HG03439 (cell line): ENCODE measurements around the gene STK4.
"Not testable (repeated sequence)": the region's sequence is repeated elsewhere in the genome, so short reads cannot be mapped to it uniquely, and the experiment has no call there.

ENCODE experiments used
- ATAC-seq: cut with Tn5 transposase; IDR thresholded peaks from one replicate; pipeline ENCODE4 v1.9.1; 2021; ENCODE audit warnings: mild to moderate bottlenecking, moderate library complexity; ENCODE audit not compliant: unreplicated experiment

STK4 gene

GRCh38 chr20:45021631-45022030 is 55.3 kb downstream of the STK4 start:
- ATAC-seq: no peak

GRCh38 chr20:45023140-45023539 is 56.8 kb downstream of the STK4 start:
- not testable (repeated sequence) for ATAC-seq

- ATAC-seq: no peak
Measured at GRCh38 chr20:45028424-45029136, 62.3 kb downstream of the STK4 start.

GRCh38 chr20:45029884-45030283 is 63.6 kb downstream of the STK4 start:
- no peak for ATAC-seq

- no peak for ATAC-seq
Measured at GRCh38 chr20:45032276-45032675, 66.0 kb downstream of the STK4 start.

GRCh38 chr20:45032781-45033180 is 66.5 kb downstream of the STK4 start:
- ATAC-seq: no peak

GRCh38 chr20:45034436-45034835 is 68.1 kb downstream of the STK4 start:
- ATAC-seq: no peak

GRCh38 chr20:45036044-45036755 is 69.9 kb downstream of the STK4 start:
- ATAC-seq: no peak

- no peak for ATAC-seq
Measured at GRCh38 chr20:45037050-45037449, 70.7 kb downstream of the STK4 start.

- no peak for ATAC-seq
Measured at GRCh38 chr20:45037635-45038034, 71.3 kb downstream of the STK4 start.

GRCh38 chr20:45038745-45039474 is 72.6 kb downstream of the STK4 start:
- ATAC-seq: no peak

- ATAC-seq: no peak
Measured at GRCh38 chr20:45039475-45039820, 73.1 kb downstream of the STK4 start.

GRCh38 chr20:45041464-45042337 is 75.4 kb downstream of the STK4 start:
- no peak for ATAC-seq

GRCh38 chr20:45042978-45043377 is 76.7 kb downstream of the STK4 start:
- ATAC-seq: no peak

- ATAC-seq: peak; percentile 54
Measured at GRCh38 chr20:45044084-45044573, 77.8 kb downstream of the STK4 start.

GRCh38 chr20:45044601-45045000 is 78.3 kb downstream of the STK4 start:
- no peak for ATAC-seq

GRCh38 chr20:45047581-45048119 is 81.3 kb downstream of the STK4 start:
- ATAC-seq: no peak

- ATAC-seq: no peak
Measured at GRCh38 chr20:45049438-45049837, 83.1 kb downstream of the STK4 start.

- ATAC-seq: no peak
Measured at GRCh38 chr20:45049904-45050471, 83.7 kb downstream of the STK4 start.
